Loucy (cell line): ENCODE results near the gene LYZL2.

Experiments used
- CTCF ChIP-seq: fragments of 200-600 bp; sonication (generic); conservative IDR thresholded peaks from 2 replicates; pipeline ENCODE4 v1.5.1; 2014; ENCODE audit warnings: mild to moderate bottlenecking, antibody characterized with exemption, low read length
- EZH2phosphoT487 ChIP-seq: fragments of 200-600 bp; IDR thresholded peaks from 2 replicates; pipeline ENCODE4 v1.6.1; 2018; ENCODE audit warnings: antibody characterized with exemption, mild to moderate bottlenecking, moderate library complexity, borderline replicate concordance

- TF ChIP-seq CTCF: no peak
- TF ChIP-seq EZH2phosphoT487: no peak
Measured at GRCh38 chr10:30606313-30606712, 23.2 kb downstream of the LYZL2 start.
